GM12864 (cell line): ENCODE data around the gene ABHD2.

Source experiments
- DNase-seq: peaks from one replicate; pipeline ENCODE4 v3.0.0-alpha.2; 2011; ENCODE audit warnings: low read depth
- H3K4me3 ChIP-seq: 2 replicates; pipeline ENCODE4 v1.5.1; 2011; ENCODE audit warnings: mild to moderate bottlenecking, low read depth, low read length, control low read depth
- CTCF ChIP-seq: IDR thresholded peaks from 2 replicates; pipeline ENCODE4 v1.5.1; 2011; ENCODE audit warnings: low read depth, mild to moderate bottlenecking, moderate library complexity, low read length, control low read depth, inconsistent platforms; ENCODE audit errors: missing control alignments

Gene ABHD2

GRCh38 chr15:89203705-89204273 lies 115.5 kb downstream of the ABHD2 start:
- no peak for DNase-seq
- no peak for TF ChIP-seq CTCF
- no peak overlapping the region for H3K4me3 ChIP-seq

- no peak overlapping the region for H3K4me3 ChIP-seq
- no peak for TF ChIP-seq CTCF
- DNase-seq = no peak
Measured at GRCh38 chr15:89205991-89206585, 117.8 kb downstream of the ABHD2 start.

GRCh38 chr15:89206908-89207331 lies 118.7 kb downstream of the ABHD2 start:
- no peak for DNase-seq
- TF ChIP-seq CTCF = peak; percentile 99
- no peak overlapping the region for H3K4me3 ChIP-seq

GRCh38 chr15:89208256-89208655 lies 120.0 kb downstream of the ABHD2 start:
- no peak overlapping the region for H3K4me3 ChIP-seq
- TF ChIP-seq CTCF = no peak
- no peak for DNase-seq

GRCh38 chr15:89209057-89209456 lies 120.8 kb downstream of the ABHD2 start:
- TF ChIP-seq CTCF = no peak
- DNase-seq = no peak
- no peak overlapping the region for H3K4me3 ChIP-seq

GRCh38 chr15:89211678-89212170 lies 123.5 kb downstream of the ABHD2 start:
- H3K4me3 ChIP-seq = no peak overlapping the region
- no peak for TF ChIP-seq CTCF
- DNase-seq = no peak

- TF ChIP-seq CTCF = no peak
- no peak for DNase-seq
- no peak overlapping the region for H3K4me3 ChIP-seq
Measured at GRCh38 chr15:89215627-89216026, 127.4 kb downstream of the ABHD2 start.
